ENCODE measurements around the gene PCDHB14.
"Not testable (repeated sequence)": the region's sequence is repeated elsewhere in the genome, so short reads cannot be mapped to it uniquely, and the experiment has no call there.

Gene PCDHB14

GRCh38 chr5:141210849-141211248, 12.3 kb upstream of the PCDHB14 start:
- not testable (repeated sequence) for DNase-seq

DNA sequence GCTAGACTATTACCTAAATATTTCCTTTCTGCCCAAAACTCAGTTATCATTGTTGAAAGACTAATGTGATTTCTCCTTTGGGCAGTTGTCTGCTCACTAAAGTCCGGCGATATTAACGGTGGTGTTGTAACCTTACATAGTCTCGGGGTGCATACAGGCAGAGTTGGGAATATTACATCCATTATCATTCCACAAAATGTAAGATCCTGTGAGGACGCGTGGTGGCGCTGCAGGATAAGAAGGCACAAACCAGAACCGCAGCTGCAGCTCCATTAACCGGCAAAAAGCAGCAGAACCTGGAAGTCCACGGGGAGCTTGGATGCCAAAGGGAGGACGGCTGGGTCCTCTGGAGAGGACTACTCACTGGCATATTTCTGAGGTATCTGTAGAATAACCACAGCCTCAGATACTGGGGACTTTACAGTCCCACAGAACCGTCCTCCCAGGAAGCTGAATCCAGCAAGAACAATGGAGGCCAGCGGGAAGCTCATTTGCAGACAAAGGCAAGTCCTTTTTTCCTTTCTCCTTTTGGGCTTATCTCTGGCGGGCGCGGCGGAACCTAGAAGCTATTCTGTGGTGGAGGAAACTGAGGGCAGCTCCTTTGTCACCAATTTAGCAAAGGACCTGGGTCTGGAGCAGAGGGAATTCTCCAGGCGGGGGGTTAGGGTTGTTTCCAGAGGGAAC, 9.3 kb upstream of the PCDHB14 start, which contains the start of gene PCDHB13:
TSS of gene PCDHB13 (plus strand) at position 264 of the 684 bp plus-strand sequence. CDS start at position 469, 205 bp downstream.
- not testable (repeated sequence) for DNase-seq

DNA sequence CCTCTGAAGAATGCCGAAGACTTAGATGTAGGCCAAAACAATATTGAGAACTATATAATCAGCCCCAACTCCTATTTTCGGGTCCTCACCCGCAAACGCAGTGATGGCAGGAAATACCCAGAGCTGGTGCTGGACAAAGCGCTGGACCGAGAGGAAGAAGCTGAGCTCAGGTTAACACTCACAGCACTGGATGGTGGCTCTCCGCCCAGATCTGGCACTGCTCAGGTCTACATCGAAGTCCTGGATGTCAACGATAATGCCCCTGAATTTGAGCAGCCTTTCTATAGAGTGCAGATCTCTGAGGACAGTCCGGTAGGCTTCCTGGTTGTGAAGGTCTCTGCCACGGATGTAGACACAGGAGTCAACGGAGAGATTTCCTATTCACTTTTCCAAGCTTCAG, 8.6 kb upstream of the PCDHB14 start:
- DNase-seq: not testable (repeated sequence)

GRCh38 chr5:141215504-141215903, 7.6 kb upstream of the PCDHB14 start:
- not testable (repeated sequence) for DNase-seq

- not testable (repeated sequence) for DNase-seq
Measured at GRCh38 chr5:141216035-141216434, 7.1 kb upstream of the PCDHB14 start.

- DNase-seq: not testable (repeated sequence)
Measured at GRCh38 chr5:141224844-141225243, 1.7 kb downstream of the PCDHB14 start.

DNA sequence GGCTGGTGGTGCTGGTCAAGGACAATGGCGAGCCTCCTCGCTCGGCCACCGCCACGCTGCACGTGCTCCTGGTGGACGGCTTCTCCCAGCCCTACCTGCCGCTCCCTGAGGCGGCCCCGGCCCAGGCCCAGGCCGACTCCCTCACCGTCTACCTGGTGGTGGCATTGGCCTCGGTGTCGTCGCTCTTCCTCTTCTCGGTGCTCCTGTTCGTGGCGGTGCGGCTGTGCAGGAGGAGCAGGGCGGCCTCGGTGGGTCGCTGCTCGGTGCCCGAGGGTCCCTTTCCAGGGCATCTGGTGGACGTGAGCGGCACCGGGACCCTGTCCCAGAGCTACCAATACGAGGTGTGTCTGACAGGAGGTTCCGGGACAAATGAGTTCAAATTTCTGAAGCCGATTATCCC, 2.3 kb downstream of the PCDHB14 start:
- not testable (repeated sequence) for DNase-seq

GRCh38 chr5:141234109-141234667, 11.0 kb downstream of the PCDHB14 start:
- DNase-seq: no peak

- not testable (repeated sequence) for DNase-seq
Measured at GRCh38 chr5:141235922-141236321, 12.8 kb downstream of the PCDHB14 start.

GRCh38 chr5:141236516-141237313, 13.6 kb downstream of the PCDHB14 start:
- DNase-seq: no peak

DNA sequence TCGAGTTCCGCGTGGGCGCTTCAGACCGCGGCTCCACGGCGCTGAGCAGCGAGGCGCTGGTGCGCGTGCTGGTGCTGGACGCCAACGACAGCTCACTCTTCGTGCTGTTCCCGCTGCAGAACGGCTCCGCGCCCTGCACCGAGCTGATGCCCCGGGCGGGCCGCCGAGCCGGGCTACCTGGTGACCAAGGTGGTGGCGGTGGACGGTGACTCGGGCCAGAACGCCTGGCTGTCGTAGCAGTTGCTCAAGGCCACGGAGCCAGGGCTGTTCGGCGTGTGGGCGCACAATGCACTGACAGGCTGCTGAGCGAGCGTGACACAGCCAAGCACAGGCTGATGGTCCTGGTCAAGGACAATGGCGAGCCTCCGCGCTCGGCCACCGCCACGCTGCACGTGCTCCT, 18.4 kb downstream of the PCDHB14 start:
- DNase-seq: no peak

DNA sequence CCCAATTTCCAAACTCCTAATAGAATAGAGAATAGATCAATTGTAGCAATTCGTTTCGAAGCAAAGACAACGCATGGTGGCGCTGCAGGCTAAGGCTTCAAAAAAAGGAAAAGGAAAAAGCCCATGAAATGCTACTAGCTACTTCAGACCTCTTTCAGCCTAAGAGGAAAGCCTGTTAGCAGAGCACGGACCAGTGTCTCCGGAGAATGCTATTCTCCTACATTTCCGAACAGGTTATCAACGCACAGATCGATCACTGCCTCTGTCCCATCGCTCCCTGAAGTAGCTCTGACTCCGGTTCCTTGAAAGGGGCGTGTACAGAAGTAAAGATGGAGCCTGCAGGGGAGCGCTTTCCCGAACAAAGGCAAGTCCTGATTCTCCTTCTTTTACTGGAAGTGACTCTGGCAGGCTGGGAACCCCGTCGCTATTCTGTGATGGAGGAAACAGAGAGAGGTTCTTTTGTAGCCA, 22.1 kb downstream of the PCDHB14 start, which contains the start of gene PCDHB15:
TSS of gene PCDHB15 (plus strand) at position 146 of the 468 bp plus-strand sequence. CDS start at position 330, 184 bp downstream.
- no peak for DNase-seq

DNA sequence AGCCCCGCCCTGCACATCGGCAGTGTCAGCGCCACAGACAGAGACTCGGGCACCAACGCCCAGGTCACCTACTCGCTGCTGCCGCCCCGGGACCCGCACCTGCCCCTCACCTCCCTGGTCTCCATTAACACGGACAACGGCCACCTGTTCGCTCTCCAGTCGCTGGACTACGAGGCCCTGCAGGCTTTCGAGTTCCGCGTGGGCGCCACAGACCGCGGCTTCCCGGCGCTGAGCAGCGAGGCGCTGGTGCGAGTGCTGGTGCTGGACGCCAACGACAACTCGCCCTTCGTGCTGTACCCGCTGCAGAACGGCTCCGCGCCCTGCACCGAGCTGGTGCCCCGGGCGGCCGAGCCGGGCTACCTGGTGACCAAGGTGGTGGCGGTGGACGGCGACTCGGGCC, 23.8 kb downstream of the PCDHB14 start:
- not testable (repeated sequence) for DNase-seq

DNA sequence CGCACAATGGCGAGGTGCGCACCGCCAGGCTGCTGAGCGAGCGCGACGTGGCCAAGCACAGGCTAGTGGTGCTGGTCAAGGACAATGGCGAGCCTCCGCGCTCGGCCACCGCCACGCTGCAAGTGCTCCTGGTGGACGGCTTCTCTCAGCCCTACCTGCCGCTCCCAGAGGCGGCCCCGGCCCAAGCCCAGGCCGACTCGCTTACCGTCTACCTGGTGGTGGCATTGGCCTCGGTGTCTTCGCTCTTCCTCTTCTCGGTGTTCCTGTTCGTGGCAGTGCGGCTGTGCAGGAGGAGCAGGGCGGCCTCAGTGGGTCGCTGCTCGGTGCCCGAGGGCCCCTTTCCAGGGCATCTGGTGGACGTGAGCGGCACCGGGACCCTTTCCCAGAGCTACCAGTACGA, 24.3 kb downstream of the PCDHB14 start:
- DNase-seq: not testable (repeated sequence)

GRCh38 chr5:141250576-141250975, 27.4 kb downstream of the PCDHB14 start:
- no peak for DNase-seq

DNA sequence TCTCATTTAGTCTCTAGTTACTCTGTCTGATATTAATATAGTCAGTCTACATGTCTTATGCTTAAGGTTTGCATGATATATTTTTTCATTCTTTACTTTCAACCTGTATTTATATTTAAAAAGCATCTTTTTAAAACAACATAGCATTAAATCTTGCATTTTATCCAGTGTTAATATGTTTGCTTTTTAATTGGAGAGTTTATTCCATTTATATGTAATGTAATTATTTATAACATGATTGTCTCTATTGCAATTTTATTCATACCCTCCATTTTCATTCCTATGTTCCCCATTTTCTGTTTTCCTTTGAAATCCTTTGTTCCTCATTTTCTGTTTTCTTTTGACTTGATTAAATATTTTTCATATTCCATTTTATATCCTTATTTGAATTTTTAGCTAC, 35.3 kb downstream of the PCDHB14 start:
- DNase-seq: no peak

DNA sequence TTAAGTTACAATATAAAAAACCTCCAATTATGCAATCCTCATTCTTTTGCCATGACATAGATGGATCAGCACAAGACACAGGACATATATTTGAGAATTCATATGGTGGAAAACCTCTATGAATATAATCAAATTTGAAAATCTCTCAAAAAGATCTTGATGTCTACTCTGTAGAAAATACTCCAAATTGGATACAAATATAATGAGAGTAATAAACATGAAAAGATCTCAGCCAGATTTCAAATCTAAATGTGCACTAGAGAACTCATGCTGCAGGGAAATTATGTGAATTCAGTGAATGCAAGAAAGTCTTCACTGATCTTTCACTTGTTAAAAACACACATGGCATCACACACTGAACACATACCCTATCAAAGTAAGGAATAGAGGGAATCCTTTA, 35.8 kb downstream of the PCDHB14 start:
- no peak for DNase-seq

DNA sequence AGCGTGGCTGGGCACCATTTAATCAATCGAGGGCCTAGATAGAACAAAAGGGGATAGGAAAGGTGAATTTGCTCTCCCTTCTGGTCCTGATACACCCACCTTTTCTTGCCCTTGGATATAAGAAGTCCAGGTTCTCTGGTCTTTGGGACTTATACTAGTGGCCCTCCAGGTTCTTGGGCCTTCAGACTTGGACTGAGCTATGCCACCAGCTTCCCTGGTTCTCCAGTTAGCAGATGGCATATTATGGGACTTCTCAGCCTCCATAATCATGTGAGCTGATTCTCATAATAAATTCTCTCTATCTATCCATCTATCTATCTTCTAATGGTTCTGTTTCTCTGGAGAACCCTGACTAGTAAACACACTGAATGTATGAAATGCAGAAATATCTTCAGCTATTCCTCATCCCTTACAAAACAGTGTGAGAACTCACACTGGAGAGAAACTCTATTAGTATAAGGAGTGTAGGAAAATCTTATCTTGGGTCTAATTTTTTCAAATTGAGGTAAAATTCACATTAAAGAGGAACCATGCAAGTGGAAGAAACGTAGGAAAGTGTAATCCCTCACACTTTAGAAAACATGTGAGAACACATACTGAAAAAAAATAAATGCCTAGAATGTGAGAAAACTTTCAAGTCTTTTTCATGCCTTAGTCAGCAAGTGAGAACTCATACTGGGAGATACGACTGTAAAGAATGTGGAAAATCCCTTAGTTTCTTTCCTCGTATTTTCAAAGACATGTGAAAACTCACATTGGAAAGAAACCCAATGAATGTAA, 37.5 kb downstream of the PCDHB14 start:
- no peak for DNase-seq

DNA sequence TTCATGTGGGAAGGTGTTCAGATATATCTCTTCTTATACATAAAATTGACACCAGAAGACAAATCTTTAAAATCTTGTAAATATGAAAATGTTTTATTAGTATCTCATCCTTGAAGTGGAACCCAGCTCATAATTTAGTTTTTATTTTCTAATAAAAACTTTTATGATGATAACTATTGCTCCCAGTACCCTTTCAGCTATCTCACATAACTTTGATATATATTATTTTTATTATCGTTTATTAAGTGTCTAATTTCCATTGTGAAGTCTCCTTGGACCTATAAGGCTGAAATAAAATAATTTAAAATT, 38.0 kb downstream of the PCDHB14 start:
- DNase-seq: no peak

DNA sequence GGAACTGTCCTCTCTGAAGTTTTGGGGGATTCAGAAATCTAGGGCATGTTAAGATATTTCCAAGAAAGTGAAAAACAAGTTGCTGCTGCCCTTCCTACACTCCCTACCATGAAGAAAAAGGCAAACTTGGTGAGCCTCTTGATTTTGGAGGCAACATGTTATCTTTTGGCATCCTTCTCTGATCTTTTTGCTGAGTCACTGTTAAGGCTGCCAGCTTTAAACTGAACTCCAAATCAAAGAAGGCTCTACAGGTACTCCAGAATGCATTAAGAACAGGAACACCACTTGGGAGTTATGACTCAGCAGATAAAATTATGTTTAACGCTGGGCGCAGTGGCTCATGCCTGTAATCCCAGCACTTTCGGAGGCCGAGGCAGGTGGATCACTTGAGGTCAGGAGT, 46.1 kb downstream of the PCDHB14 start:
- no peak for DNase-seq

DNA sequence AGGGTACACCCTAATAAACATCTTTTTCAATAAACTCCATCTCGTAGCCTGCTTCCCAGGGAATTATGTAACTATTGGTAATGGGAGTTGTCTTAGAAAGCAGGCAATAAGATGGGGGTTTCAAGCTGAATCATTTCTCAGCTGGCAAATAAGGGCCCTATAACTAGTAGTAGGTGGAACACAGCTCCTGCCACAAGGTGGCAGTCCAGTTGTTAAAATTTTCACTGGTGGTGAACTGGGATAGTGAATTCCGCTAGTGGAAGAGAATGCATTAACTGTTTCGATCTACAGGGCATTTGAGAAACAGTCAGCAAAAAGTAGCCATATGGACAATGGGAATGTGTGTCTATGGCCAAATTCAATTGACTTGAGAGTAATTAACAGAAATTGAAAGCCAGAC, 49.8 kb downstream of the PCDHB14 start:
- DNase-seq: no peak

Data from activated T-cell treated with anti-CD3 and anti-CD28 coated beads for 4 hours (primary cell).